GM10266 (cell line): ENCODE measurements around the gene TRMT112.

ENCODE experiments used
- DNase-seq: peaks from one replicate; pipeline ENCODE4 v3.0.0; 2012; ENCODE audit errors: extremely low spot score
- CTCF ChIP-seq: IDR thresholded peaks from 2 replicates; pipeline ENCODE4 v1.5.1; 2012; ENCODE audit warnings: mild to moderate bottlenecking, low read depth; ENCODE audit not compliant: control insufficient read depth, insufficient read depth; ENCODE audit errors: missing control alignments

The TRMT112 gene

GRCh38 chr11:64337538-64338249 lies 20.3 kb upstream of the TRMT112 start:
- no peak for TF ChIP-seq CTCF
- DNase-seq: no peak

GRCh38 chr11:64334764-64335735 lies 17.7 kb upstream of the TRMT112 start:
- peak; percentile 19 for TF ChIP-seq CTCF
- DNase-seq: peak; percentile 85

GRCh38 chr11:64333556-64333955 lies 16.2 kb upstream of the TRMT112 start:
- no peak for DNase-seq
- TF ChIP-seq CTCF: no peak

GRCh38 chr11:64331569-64332371 lies 14.4 kb upstream of the TRMT112 start:
- DNase-seq: peak; percentile 73
- peak; percentile 77 for TF ChIP-seq CTCF

- no peak for DNase-seq
- no peak for TF ChIP-seq CTCF
Observed at GRCh38 chr11:64330888-64331287, 13.5 kb upstream of the TRMT112 start.

GRCh38 chr11:64327993-64328392 lies 10.6 kb upstream of the TRMT112 start:
- TF ChIP-seq CTCF: no peak
- no peak for DNase-seq
